Measurements from ENCODE around the gene XPR1.

XPR1 gene

DNA sequence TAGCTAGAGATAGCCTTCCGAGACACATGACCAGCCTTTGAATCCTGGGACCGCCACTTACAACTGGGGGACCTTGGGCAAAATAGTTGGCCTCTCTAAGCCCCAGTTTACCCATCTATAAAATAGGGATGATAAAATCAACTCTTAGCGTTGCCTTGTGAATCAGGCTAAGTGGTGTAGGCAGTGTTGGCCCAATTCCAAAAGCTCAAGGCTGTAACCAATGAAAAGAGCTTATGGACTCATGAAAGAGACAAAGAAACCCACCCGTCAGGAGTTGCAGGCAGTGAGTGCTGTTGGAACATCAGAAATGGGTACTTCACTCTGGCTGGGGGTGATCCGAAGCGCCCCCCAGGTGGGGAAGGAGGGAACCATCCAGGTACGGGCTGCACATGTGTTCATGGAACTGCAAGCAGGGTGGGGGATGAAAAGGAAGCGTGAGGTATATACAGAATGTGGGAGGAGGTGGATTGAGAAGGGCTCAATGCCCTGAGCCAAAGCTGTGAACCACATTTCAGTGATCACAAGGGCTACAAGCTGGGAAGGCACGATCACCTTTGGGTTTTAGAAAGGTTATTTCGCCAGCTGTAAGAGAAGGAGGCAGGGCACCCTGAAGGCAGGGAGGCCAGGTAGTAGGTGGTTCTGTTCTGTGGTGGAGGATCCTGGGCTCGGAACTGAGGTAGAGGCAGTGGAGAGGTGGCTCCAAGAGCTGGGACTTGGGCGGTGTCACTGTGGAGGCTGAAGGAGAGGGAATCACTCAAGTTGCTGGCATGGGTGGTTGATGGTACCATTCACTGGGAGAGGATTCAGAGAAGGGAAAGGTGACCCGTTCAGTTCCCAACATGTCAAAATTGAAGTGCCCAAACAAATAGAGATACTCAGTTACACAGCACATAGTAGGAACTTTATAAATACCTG, 269.5 kb downstream of the XPR1 start:
- TF ChIP-seq, protein P1, sequence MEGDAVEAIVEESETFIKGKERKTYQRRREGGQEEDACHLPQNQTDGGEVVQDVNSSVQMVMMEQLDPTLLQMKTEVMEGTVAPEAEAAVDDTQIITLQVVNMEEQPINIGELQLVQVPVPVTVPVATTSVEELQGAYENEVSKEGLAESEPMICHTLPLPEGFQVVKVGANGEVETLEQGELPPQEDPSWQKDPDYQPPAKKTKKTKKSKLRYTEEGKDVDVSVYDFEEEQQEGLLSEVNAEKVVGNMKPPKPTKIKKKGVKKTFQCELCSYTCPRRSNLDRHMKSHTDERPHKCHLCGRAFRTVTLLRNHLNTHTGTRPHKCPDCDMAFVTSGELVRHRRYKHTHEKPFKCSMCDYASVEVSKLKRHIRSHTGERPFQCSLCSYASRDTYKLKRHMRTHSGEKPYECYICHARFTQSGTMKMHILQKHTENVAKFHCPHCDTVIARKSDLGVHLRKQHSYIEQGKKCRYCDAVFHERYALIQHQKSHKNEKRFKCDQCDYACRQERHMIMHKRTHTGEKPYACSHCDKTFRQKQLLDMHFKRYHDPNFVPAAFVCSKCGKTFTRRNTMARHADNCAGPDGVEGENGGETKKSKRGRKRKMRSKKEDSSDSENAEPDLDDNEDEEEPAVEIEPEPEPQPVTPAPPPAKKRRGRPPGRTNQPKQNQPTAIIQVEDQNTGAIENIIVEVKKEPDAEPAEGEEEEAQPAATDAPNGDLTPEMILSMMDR (IDR thresholded peaks at IDR 0.05; ENCODE audit: low read depth, low read length) = no peak
- Histone ChIP-seq H3K27me3 (no peaks in the 10 kb centered on the region), H3K36me3 (no peaks in the 10 kb centered on the region; the same call in 1 of the 2 replicates), H3K9me3 (no peaks in the 10 kb centered on the region), H3K4me1 (peaks cover 22% of the 10 kb centered on the region), H3K4me3 (ENCODE audit: low read depth, low read length) (no peak overlapping the region)
- DNase-seq = no peak

- H3K27me3 ChIP-seq = no peaks in the 10 kb centered on the region
- no peaks in the 10 kb centered on the region for H3K9me3 ChIP-seq
- H3K4me3 ChIP-seq (ENCODE audit: low read depth, low read length) = no peak overlapping the region
- peaks cover 22% of the 10 kb centered on the region for H3K4me1 ChIP-seq
- H3K36me3 ChIP-seq = no peaks in the 10 kb centered on the region; the same call in 1 of the 2 replicates
- DNase-seq = no peak
- TF ChIP-seq, protein P1 (IDR thresholded peaks at IDR 0.05; ENCODE audit: low read depth, low read length) = no peak
Observed at GRCh38 chr1:180902541-180902940, 270.7 kb downstream of the XPR1 start.

GRCh38 chr1:180905927-180906326, 274.1 kb downstream of the XPR1 start:
- H3K36me3 ChIP-seq = no peaks in the 10 kb centered on the region
- DNase-seq = no peak
- no peak overlapping the region for H3K4me3 ChIP-seq (ENCODE audit: low read depth, low read length)
- H3K4me1 ChIP-seq = no peaks in the 10 kb centered on the region
- H3K9me3 ChIP-seq = no peaks in the 10 kb centered on the region
- no peaks in the 10 kb centered on the region for H3K27me3 ChIP-seq
- TF ChIP-seq, protein P1 (IDR thresholded peaks at IDR 0.05; ENCODE audit: low read depth, low read length) = no peak

- no peak for DNase-seq
- Histone ChIP-seq H3K9me3 (no peaks in the 10 kb centered on the region), H3K27me3 (no peaks in the 10 kb centered on the region), H3K4me3 (ENCODE audit: low read depth, low read length) (no peak overlapping the region), H3K4me1 (no peaks in the 10 kb centered on the region), H3K36me3 (no peaks in the 10 kb centered on the region)
- TF ChIP-seq, protein P1 (IDR thresholded peaks at IDR 0.05; ENCODE audit: low read depth, low read length) = no peak
Observed at GRCh38 chr1:180906511-180906910, 274.7 kb downstream of the XPR1 start.

DNA sequence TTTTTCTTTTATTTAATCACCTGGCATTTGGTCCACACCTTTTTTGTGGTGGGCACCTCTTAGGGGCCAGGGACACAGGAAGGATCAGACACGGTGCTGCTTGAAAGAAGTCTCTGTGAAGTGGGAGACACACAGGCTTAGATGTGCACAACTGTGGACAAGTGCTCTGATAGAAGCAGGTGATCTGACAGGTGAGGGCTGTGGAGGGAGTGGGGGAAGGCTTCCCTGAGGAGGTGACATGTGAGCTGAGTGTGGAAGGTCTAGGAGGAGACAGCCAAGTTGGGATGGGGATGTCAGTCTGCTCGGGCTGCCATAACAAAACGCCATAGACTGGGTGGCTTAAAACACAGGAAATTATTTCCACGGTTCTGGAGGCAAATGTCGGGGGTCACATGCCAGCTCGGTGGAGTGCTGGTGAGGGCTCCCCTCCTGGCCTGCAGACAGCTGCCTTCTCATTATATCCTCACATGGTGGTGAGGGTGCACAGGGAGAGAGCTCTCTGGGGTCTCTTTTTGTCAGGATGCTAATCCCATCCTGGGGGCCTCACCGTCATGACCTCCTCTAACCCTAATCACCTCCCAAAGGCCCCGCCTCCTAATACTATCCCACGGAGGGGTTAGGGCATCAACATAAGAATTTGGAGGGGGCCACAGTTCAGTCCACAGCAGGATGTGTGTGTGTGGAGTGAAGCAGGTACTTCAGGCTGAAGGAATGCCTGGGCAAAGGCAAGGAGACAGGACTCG, 275.7 kb downstream of the XPR1 start:
- no peak for DNase-seq
- TF ChIP-seq, protein P1 (IDR thresholded peaks at IDR 0.05; ENCODE audit: low read depth, low read length) = no peak
- no peaks in the 10 kb centered on the region for H3K4me1 ChIP-seq
- no peaks in the 10 kb centered on the region for H3K9me3 ChIP-seq
- H3K36me3 ChIP-seq = no peaks in the 10 kb centered on the region
- H3K4me3 ChIP-seq (ENCODE audit: low read depth, low read length) = no peak overlapping the region
- H3K27me3 ChIP-seq = no peaks in the 10 kb centered on the region

All from BE2C (cell line).